ENCODE results near the gene ASTN2.

ASTN2 gene

GRCh38 chr9:116580853-116581252, 834.0 kb downstream of the ASTN2 start:
- no peaks in the 10 kb centered on the region for H3K27me3 ChIP-seq (ENCODE audit: insufficient read depth, low read depth, severe bottlenecking)

GRCh38 chr9:116576386-116576785, 838.5 kb downstream of the ASTN2 start:
- Histone ChIP-seq H3K27me3 (ENCODE audit: insufficient read depth, low read depth, severe bottlenecking) (no peaks in the 10 kb centered on the region), H3K36me3 (no peaks in the 10 kb centered on the region; the same call in 1 of the 2 replicates), H3K27ac (no peak overlapping the region), H3K9me3 (ENCODE audit: severe bottlenecking) (no peaks in the 10 kb centered on the region), H3K4me3 (ENCODE audit: low read depth, low read length) (no peak overlapping the region)
- DNase-seq, result no peak
- TF ChIP-seq CTCF (IDR thresholded peaks at IDR 0.05; ENCODE audit: low read depth, low read length), result no peak

More at GRCh38 chr9:116580853-116581252, 834.0 kb downstream of the ASTN2 start:
- DNase-seq, result no peak
- Histone ChIP-seq H3K4me3 (ENCODE audit: low read depth, low read length) (no peak overlapping the region), H3K9me3 (ENCODE audit: severe bottlenecking) (no peaks in the 10 kb centered on the region), H3K36me3 (no peaks in the 10 kb centered on the region; the same call in 1 of the 2 replicates), H3K27ac (no peak overlapping the region)
- no peak for TF ChIP-seq CTCF (IDR thresholded peaks at IDR 0.05; ENCODE audit: low read depth, low read length)

GRCh38 chr9:116574027-116574679, 840.7 kb downstream of the ASTN2 start:
- Histone ChIP-seq H3K27me3 (ENCODE audit: insufficient read depth, low read depth, severe bottlenecking) (no peaks in the 10 kb centered on the region), H3K4me3 (ENCODE audit: low read depth, low read length) (no peak overlapping the region), H3K27ac (no peak overlapping the region), H3K36me3 (no peaks in the 10 kb centered on the region), H3K9me3 (ENCODE audit: severe bottlenecking) (no peaks in the 10 kb centered on the region)
- DNase-seq, result peak; percentile 29
- TF ChIP-seq CTCF (IDR thresholded peaks at IDR 0.05; ENCODE audit: low read depth, low read length), result no peak

- TF ChIP-seq CTCF (IDR thresholded peaks at IDR 0.05; ENCODE audit: low read depth, low read length), result peak; percentile 97
- Histone ChIP-seq H3K27ac (no peak overlapping the region), H3K36me3 (no peaks in the 10 kb centered on the region), H3K27me3 (ENCODE audit: insufficient read depth, low read depth, severe bottlenecking) (no peaks in the 10 kb centered on the region), H3K9me3 (ENCODE audit: severe bottlenecking) (no peaks in the 10 kb centered on the region), H3K4me3 (ENCODE audit: low read depth, low read length) (no peak overlapping the region)
- DNase-seq, result peak; percentile 86
Observed at GRCh38 chr9:116572095-116572748, 842.6 kb downstream of the ASTN2 start.

GRCh38 chr9:116569111-116569510, 845.7 kb downstream of the ASTN2 start:
- no peak for TF ChIP-seq CTCF (IDR thresholded peaks at IDR 0.05; ENCODE audit: low read depth, low read length)
- no peak overlapping the region for H3K27ac ChIP-seq
- no peaks in the 10 kb centered on the region for H3K27me3 ChIP-seq (ENCODE audit: insufficient read depth, low read depth, severe bottlenecking)
- no peak for DNase-seq
- no peaks in the 10 kb centered on the region for H3K9me3 ChIP-seq (ENCODE audit: severe bottlenecking)
- no peak overlapping the region for H3K4me3 ChIP-seq (ENCODE audit: low read depth, low read length)
- H3K36me3 ChIP-seq, result no peaks in the 10 kb centered on the region
